HepG2 (cell line): Measurements from ENCODE around the gene SHLD1. TPM values are rescaled to one million over a fixed set of nuclear protein-coding genes. Genes with fewer than 3 reads are reported as not detected.

Source experiments
- EP300 ChIP-seq, 3 experiments: sonication (generic) in 1 of 3; formaldehyde crosslinking in 1 of 3; IDR thresholded peaks; 2 replicates each; pipeline versions ENCODE4 v1.5.1 to v1.6.1; 2011 to 2020; ENCODE audit warnings: low read depth in 2 of 3, low read length in 2 of 3, borderline replicate concordance in 1 of 3, improper control_type of control experiment in 1 of 3, mild to moderate bottlenecking in 1 of 3, missing genetic modification reagents in 1 of 3, moderate library complexity in 1 of 3
- KIAA2018 ChIP-seq: sonication (generic); formaldehyde crosslinking; IDR thresholded peaks from 2 replicates; pipeline ENCODE4 v1.5.0; 2020; ENCODE audit warnings: mild to moderate bottlenecking, missing genetic modification reagents, borderline replicate concordance
- ONECUT2 ChIP-seq: sonication (generic); formaldehyde crosslinking; IDR thresholded peaks from 2 replicates; pipeline ENCODE4 v1.4.0; 2020; ENCODE audit warnings: missing genetic modification reagents
- PRMT3 ChIP-seq: sonication (generic); formaldehyde crosslinking; IDR thresholded peaks from 2 replicates; pipeline ENCODE4 v1.8.1; 2022; ENCODE audit warnings: low read depth, mild to moderate bottlenecking, moderate library complexity, missing genetic modification reagents, borderline replicate concordance
- RELA ChIP-seq: sonication (generic); formaldehyde crosslinking; IDR thresholded peaks from 2 replicates; pipeline ENCODE4 v1.4.0; 2020; ENCODE audit warnings: missing genetic modification reagents
- RNF2 ChIP-seq: fragments of 450-650 bp; conservative IDR thresholded peaks from 2 replicates; pipeline ENCODE4 v1.6.1; 2016; ENCODE audit warnings: low read depth
- TRAFD1 ChIP-seq: sonication (generic); formaldehyde crosslinking; IDR thresholded peaks from 2 replicates; pipeline ENCODE4 v1.5.1; 2020; ENCODE audit warnings: missing genetic modification reagents, mild to moderate bottlenecking, borderline replicate concordance
- TSC22D2 ChIP-seq: sonication (generic); formaldehyde crosslinking; IDR thresholded peaks from 2 replicates; pipeline ENCODE4 v1.5.1; 2020; ENCODE audit warnings: missing genetic modification reagents, mild to moderate bottlenecking, borderline replicate concordance
- WIZ ChIP-seq: sonication (generic); formaldehyde crosslinking; IDR thresholded peaks from 2 replicates; pipeline ENCODE4 v1.5.1; 2020; ENCODE audit warnings: mild to moderate bottlenecking, missing genetic modification reagents
- ZBTB37 ChIP-seq: sonication (generic); formaldehyde crosslinking; IDR thresholded peaks from 2 replicates; pipeline ENCODE4 v1.4.0; 2020; ENCODE audit warnings: mild to moderate bottlenecking, missing genetic modification reagents
- ZIK1 ChIP-seq: sonication (generic); formaldehyde crosslinking; IDR thresholded peaks from 2 replicates; pipeline ENCODE4 v1.5.0; 2020; ENCODE audit warnings: mild to moderate bottlenecking, low read depth, missing genetic modification reagents, borderline replicate concordance
- ZNF136 ChIP-seq: sonication (generic); formaldehyde crosslinking; IDR thresholded peaks from 2 replicates; pipeline ENCODE4 v1.8.1; 2022; ENCODE audit warnings: low read depth, mild to moderate bottlenecking, moderate library complexity, missing genetic modification reagents
- ZNF17 ChIP-seq: sonication (generic); formaldehyde crosslinking; IDR thresholded peaks from 2 replicates; pipeline ENCODE4 v1.5.0; 2020; ENCODE audit warnings: mild to moderate bottlenecking, missing genetic modification reagents
- ZNF234 ChIP-seq: sonication (generic); formaldehyde crosslinking; conservative IDR thresholded peaks from 2 replicates; pipeline ENCODE4 v1.5.1; 2020; ENCODE audit warnings: mild to moderate bottlenecking, missing genetic modification reagents
- ZNF350 ChIP-seq: sonication (generic); formaldehyde crosslinking; IDR thresholded peaks from 2 replicates; pipeline ENCODE4 v1.4.0; 2020; ENCODE audit warnings: mild to moderate bottlenecking, low read depth, missing genetic modification reagents, borderline replicate concordance
- polyA plus RNA-seq, 8 experiments: library from polyadenylated mRNA; depleted of rRNA in 3 of 8; stranded (reverse) in 7 of 8; unstranded in 1 of 8; fragments of >200 nt; fragmentation: Illumina TruSeq in 4 of 8; extraction: Trizol in 4 of 8; gene quantifications; 2 replicates each; pipeline versions ENCODE4 v1.2.1 to v1.2.3, GENCODE V29; 2011 to 2016; ENCODE audit warnings: low read depth in 4 of 8, missing spikeins in 1 of 8, mixed read lengths in 1 of 8; ENCODE audit not compliant: insufficient read depth in 1 of 8
- total RNA-seq, 5 experiments: library from RNA; depleted of rRNA; stranded (reverse); fragments of >200 nt; fragmentation: Illumina TruSeq; extraction: Trizol; gene quantifications; 2 replicates each; pipeline ENCODE4 v1.2.3, GENCODE V29; 2016; ENCODE audit warnings: low read depth in 1 of 5
- TF ChIP-seq, protein P1 (sequence below): IDR thresholded peaks from 2 replicates; pipeline ENCODE4 v1.6.1; 2016; ENCODE audit warnings: missing compliant biosample characterization, missing genetic modification reagents, borderline replicate concordance

The SHLD1 gene
- total and polyA plus RNA-seq, 2 of the 13 experiments (the other 11 are each of a cell fraction or from before 2014, with no cell fraction given) = 8.9 to 10.0 TPM

GRCh38 chr20:5821627-5822215 lies 71.5 kb downstream of the SHLD1 start (continued):
- TF ChIP-seq RNF2 (no peak), ONECUT2 (CRISPR knock-in tag) (no peak), ZIK1 (CRISPR knock-in tag) (no peak), ZBTB37 (no peak), WIZ (no peak), ZNF350 (CRISPR knock-in tag) (peak; percentile 94), TRAFD1 (no peak), EP300 (IDR thresholded peaks at IDR 0.05; ENCODE audit: low read depth in 2 of 2, low read length in 2 of 2) (peak; percentile 16 to 77; a peak in 2 of 4 replicates), EP300 (CRISPR knock-in tag; IDR thresholded peaks at IDR 0.05; ENCODE audit: borderline replicate concordance) (0 out of 2 replicates have a peak, but pooled peaks have one; percentile 43), ZNF17 (no peak), RELA (CRISPR knock-in tag) (no peak), ZNF234 (CRISPR knock-in tag) (no peak), ZNF136 (CRISPR knock-in tag) (no peak), KIAA2018 (CRISPR knock-in tag) (no peak), PRMT3 (CRISPR knock-in tag) (no peak), TSC22D2 (peak; percentile 69; the same call in 1 of the 2 replicates)
- TF ChIP-seq, protein P1, sequence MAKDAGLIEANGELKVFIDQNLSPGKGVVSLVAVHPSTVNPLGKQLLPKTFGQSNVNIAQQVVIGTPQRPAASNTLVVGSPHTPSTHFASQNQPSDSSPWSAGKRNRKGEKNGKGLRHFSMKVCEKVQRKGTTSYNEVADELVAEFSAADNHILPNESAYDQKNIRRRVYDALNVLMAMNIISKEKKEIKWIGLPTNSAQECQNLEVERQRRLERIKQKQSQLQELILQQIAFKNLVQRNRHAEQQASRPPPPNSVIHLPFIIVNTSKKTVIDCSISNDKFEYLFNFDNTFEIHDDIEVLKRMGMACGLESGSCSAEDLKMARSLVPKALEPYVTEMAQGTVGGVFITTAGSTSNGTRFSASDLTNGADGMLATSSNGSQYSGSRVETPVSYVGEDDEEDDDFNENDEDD (CRISPR knock-in tag) = peak; percentile 58; the same call in 1 of the 2 replicates
